COLO668 (cell line): Measurements from ENCODE around the gene OR4K17.
"Not testable (repeated sequence)": the region's sequence is repeated elsewhere in the genome, so short reads cannot be mapped to it uniquely, and the experiment has no call there.

Source experiments
- DNase-seq: peaks from one replicate; lab custom pipeline; 2025; ENCODE audit not compliant: unreplicated experiment; lab: John Stamatoyannopoulos, UW

Gene OR4K17, protein sequence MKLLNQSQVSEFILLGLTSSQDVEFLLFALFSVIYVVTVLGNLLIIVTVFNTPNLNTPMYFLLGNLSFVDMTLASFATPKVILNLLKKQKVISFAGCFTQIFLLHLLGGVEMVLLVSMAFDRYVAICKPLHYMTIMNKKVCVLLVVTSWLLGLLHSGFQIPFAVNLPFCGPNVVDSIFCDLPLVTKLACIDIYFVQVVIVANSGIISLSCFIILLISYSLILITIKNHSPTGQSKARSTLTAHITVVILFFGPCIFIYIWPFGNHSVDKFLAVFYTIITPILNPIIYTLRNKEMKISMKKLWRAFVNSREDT

DNA sequence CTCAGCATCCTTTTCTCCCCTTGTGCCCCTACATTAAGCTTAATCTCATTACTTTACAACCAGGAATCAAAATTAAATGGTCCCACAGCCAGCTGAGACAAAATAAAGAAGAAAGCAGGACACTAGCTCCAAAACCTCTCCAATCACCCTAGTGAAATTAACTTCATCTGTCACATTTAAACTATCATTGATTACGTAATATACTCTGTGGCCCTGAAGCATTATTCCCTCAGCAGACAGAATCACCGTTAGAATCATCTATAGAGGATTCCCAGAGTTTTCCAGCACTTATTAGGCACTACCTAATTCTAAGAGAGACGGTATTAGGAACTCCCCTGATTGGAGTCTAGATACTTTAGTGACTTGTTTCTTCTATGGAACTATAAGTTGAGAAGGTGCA is at the start of gene OR4K17:
OR4K17 (plus strand) TSS at position 302 of the 400 bp plus-strand sequence. CDS start 6,761 bp downstream, outside the sequence.
- DNase-seq: no peak

DNA sequence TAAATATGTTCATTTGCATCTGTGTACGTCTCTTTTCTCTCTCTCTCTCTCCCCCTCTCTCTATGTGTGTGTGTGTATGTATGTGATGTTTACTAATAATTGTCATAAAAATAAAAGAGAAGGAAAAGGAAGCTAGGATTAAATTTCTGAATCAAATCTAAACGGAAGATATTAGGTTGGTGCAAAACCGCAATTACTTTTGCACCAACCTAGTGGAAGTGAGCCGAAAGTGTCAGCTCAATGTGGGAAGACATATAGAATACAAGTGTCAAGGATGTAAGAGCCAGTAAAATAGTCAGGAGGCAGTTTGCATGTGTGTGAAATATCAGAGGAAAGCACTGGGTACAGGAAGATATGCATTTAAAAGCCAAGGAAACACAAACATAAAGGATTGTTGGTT is 18.5 kb upstream of the OR4K17 start:
- DNase-seq: no peak

DNA sequence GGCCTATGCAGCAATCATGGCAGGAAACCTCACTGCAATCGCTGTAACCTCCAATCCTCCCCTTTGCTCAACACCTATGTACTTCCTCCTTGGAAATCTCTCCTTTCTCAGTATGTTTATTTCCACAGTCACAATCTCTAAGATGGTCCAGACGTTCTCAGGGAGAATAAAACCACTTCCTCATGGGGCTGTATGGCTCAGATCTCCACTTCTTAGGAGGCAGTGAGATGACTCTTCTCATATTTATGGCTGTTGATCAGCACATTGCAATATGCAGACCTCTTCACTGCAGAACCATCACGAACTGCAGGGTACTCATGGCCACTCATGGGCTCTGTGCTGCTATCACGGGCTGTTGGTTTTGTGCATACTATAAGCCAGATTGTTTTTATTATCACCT is 17.1 kb upstream of the OR4K17 start:
- no peak for DNase-seq

DNA sequence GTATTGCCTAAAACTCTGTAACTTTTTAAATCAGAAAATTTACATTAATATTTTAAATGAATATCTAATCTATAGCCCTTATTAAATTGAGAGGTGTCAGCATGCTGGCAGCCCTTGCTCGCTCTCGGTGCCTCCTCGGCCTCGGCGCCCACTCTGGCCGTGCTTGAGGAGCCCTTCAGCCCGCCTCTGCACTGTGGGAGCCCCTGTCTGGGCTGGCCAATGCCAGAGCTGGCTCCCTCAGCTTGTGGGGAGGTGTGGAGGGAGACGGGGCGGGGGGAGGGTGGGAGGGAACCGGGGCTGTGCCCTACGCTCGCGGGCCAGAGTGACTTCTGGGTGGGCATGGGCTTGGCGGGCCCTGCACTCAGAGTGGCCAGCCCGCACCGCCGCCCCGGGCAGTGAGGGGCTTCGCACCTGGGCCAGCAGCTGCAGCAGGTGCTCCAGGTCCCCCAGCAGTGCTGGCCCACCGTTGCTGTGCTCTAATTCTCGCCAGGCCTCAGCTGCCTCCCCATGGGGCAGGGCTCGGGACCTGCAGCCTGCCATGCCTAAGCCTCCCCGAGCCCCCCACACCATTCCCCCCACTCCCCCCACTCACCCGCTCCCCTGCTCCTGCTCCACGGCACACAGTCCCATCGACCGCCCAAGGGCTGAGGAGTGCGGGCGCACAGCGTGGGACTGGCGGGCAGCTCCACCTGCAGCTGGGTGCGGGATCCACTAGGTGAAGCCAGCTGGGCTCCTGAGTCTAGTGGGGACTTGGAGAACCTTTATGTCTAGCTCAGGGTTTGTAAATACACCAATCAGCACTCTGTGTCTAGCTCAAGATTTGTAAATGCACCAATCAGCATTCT is 11.4 kb upstream of the OR4K17 start:
- DNase-seq: not testable (repeated sequence)

DNA sequence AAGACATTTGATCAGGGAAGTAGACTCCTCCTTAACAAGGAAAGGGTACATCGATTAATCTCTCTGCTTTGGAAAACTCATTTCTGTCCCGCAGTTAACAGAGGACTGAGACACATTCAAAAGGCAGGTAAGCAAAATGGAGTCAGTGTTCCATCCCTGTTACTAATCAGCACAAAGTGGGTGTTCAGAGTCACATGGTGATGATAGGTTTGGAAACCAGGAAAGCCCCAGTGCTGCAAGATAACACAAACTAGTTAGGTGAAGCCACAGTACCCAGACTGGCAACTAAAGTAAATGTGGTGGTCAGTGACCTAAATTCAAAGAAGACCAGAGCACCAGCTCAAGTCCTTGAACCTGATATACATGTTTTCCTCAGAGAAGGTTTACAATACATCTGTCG is 1.8 kb downstream of the OR4K17 start:
- no peak for DNase-seq

DNA sequence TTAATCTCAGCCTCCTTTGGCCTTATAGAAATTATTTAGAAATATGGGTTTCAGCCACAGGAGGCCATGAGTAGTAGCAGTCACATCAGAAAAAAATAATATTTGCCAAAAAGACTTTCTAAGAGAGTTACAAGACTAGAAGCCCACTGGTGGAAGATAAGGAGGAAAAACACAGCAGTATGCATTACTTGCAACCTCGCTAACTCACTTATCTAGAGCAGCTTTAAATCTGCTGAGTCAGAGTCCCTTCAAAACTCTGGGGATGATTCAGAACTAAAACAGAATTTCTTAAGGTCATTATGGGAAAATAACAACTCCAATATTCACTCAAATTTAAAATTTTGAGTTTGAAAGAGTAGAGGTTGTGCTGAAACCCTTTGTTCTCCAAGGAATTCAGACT is 6.2 kb downstream of the OR4K17 start:
- DNase-seq: no peak

DNA sequence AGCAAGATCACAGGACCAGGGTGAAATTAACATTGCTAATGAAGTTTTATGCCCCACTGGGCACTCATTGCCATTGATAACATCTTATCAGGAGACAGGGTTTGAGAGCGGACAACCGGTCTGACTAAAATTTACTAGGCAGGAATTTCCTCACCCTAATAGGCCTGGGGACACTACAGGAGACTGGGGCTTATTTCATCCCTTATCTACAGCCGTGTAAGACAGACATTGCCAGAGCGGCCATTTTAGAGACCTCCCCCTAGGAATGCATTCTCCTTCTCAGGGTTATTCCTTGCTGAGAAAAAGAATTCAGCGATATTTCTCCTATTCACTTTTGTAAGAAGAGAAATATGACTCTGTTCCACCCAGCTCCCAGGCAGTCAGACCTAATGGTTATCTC is 8.3 kb downstream of the OR4K17 start:
- DNase-seq: no peak

DNA sequence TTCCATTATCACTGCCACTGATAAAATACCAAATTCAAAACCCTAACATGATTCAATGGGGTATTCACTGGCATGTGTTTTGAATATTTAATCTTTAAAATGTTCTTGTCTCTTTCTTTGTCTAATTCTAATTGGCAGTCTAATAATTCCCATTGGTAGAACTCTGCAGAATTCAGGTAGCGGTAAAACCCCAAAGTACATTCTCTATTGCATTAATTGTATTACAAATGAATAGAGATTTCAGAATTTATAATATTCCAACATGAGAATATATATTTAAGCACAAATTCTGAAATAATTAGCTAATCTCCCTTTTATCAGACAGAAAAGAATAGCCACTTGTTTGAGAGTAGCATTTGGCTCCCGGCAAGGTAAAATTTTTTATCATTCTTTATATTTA is 28.0 kb downstream of the OR4K17 start, which contains the start of gene OR4N5:
OR4N5 (plus strand) TSS at position 301 of the 400 bp plus-strand sequence. CDS start 4,916 bp downstream, outside the sequence.
- no peak for DNase-seq

DNA sequence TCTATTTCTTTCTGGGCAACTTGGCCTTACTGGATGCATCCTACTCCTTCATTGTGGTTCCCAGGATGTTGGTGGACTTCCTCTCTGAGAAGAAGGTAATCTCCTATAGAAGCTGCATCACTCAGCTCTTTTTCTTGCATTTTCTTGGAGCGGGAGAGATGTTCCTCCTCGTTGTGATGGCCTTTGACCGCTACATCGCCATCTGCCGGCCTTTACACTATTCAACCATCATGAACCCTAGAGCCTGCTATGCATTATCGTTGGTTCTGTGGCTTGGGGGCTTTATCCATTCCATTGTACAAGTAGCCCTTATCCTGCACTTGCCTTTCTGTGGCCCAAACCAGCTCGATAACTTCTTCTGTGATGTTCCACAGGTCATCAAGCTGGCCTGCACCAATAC is 33.4 kb downstream of the OR4K17 start:
- no peak for DNase-seq

DNA sequence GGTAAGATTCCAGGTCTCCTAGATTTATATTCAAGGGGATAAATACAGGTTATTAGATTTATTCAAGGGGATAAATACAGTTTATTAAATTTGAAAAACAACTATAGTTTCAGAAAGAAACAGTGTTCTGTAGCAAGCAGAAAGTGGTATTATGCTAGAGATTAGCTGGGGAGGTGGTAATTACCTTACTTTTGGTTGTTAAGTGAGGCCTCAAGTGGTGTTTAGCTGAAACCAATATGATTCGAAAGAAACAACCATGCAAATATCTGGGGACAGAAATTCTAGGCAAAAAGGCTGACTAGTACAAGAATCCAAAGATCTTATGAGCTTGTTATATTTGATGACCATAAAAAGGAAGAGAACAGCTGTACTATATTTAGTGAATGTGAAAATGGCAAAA is 34.3 kb downstream of the OR4K17 start:
- no peak for DNase-seq

DNA sequence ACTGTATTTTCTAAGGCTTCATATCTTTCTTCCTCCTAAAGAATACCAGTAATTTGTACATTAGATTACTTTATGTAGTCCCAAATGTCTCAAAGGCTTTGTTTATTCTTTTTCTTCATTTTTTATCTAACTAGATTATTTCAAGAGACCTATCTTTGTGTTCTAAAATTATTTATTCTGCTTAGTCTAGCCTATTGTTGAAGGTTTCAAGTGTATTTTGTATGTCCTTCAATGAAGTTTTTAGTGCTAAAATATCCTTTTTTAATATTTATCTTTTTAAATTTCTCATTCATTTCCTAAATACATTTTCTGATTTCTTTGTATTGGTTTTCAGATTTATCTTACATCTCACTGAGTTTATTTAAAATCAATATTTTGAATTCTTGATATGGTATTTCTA is 53.9 kb downstream of the OR4K17 start:
- DNase-seq: no peak

DNA sequence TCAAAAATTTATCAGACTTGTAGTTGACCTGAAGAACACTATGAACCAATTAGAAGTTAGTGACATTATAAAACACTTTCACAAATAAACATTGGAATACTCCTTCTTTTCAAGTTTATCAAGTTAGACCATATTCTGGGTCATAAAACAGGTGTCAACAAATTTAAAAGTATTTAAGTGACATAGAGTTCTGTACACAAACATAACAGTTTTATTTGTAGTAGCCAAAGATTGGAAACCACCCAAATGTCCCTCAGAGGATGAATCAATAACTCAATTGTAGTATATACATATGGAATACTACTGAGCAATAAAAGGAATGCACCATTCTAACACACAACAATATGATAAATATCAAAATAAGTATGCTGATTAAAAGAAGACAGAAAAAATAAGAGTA is 56.6 kb downstream of the OR4K17 start:
- no peak for DNase-seq

DNA sequence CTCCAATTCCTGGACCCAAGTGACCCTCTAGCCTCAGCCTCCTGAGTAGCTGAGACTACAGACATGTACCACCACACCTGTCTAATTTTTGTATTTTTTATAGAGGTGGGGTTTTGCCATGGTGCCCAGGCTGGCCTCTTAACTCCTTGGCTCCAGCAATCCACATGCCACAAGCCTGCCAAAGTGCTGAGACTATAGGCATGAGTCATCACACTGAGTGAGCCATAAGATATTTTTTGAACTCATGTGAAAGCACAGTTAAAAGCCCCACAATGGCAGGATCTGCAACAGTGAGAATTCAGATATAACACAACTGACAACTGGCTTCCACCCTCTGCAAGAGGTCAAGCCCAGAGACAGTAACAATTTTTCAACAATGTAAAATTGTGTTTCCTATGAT is 59.3 kb downstream of the OR4K17 start:
- not testable (repeated sequence) for DNase-seq
